K562 (cell line): Measurements from ENCODE around the gene UBE2H.

Source experiments
- CEBPZ ChIP-seq: fragments of 150-350 bp; IDR thresholded peaks from 2 replicates; pipeline ENCODE4 v1.6.1; 2014; ENCODE audit warnings: low read depth, mild to moderate bottlenecking, low read length, borderline replicate concordance
- CTCF ChIP-seq, 3 experiments: IDR thresholded peaks in 2 of 3; conservative IDR thresholded peaks in 1 of 3; 2 replicates each; pipeline ENCODE4 v1.5.1; 2011 to 2012; ENCODE audit warnings: low read length in 3 of 3, mild to moderate bottlenecking in 3 of 3, control low read depth in 2 of 3, improper control_type of control experiment in 1 of 3, inconsistent platforms in 1 of 3, low read depth in 1 of 3, mixed read lengths in 1 of 3, moderate library complexity in 1 of 3; ENCODE audit not compliant: insufficient read depth in 2 of 3
- FOS ChIP-seq: IDR thresholded peaks from 3 replicates; pipeline ENCODE4 v1.6.1; 2011; ENCODE audit not compliant: insufficient read length; ENCODE audit errors: extremely low read depth
- FOXM1 ChIP-seq, 2 experiments: fragments of 450-650 bp in 1 of 2; sonication (generic) in 1 of 2; formaldehyde crosslinking in 1 of 2; IDR thresholded peaks; 2 replicates each; pipeline versions ENCODE4 v1.6.1 to v1.9.0; 2017 to 2022; ENCODE audit warnings: low read depth in 2 of 2, mild to moderate bottlenecking in 2 of 2, missing genetic modification reagents in 1 of 2, moderate library complexity in 1 of 2
- HNRNPLL ChIP-seq: fragments of 200-400 bp; formaldehyde crosslinking; IDR thresholded peaks from 2 replicates; pipeline ENCODE4 v1.6.1; 2017; ENCODE audit warnings: low read length, low read depth, mild to moderate bottlenecking; ENCODE audit not compliant: poor library complexity, severe bottlenecking
- MXI1 ChIP-seq: IDR thresholded peaks from 2 replicates; pipeline ENCODE4 v1.6.1; 2011; ENCODE audit warnings: low read depth, mild to moderate bottlenecking, improper control_type of control experiment, low read length
- NFE2L1 ChIP-seq: fragments of 450-650 bp; IDR thresholded peaks from 2 replicates; pipeline ENCODE4 v1.6.1; 2016; ENCODE audit warnings: missing genetic modification characterization, low read depth, mild to moderate bottlenecking, missing compliant biosample characterization, moderate library complexity, borderline replicate concordance
- PHB ChIP-seq: fragments of 250-450 bp; sonication (Bioruptor Pico); IDR thresholded peaks from 2 replicates; pipeline ENCODE4 v1.5.0; 2021
- RAD21 ChIP-seq, 2 experiments: fragments of 250-450 bp in 1 of 2; fragments of 450-650 bp in 1 of 2; sonication (Bioruptor Pico) in 1 of 2; formaldehyde crosslinking in 1 of 2; IDR thresholded peaks in 1 of 2; conservative IDR thresholded peaks in 1 of 2; 2 replicates each; pipeline versions ENCODE4 v1.4.0 to v1.8.0; 2020 to 2022; ENCODE audit warnings: mild to moderate bottlenecking in 2 of 2, moderate library complexity in 1 of 2
- SIN3A ChIP-seq, 2 experiments: fragments of 150-350 bp in 1 of 2; IDR thresholded peaks; 2 replicates each; pipeline ENCODE4 v1.6.1; 2011 to 2016; ENCODE audit warnings: borderline replicate concordance in 2 of 2, low read depth in 2 of 2, low read length in 2 of 2, mild to moderate bottlenecking in 2 of 2, moderate library complexity in 2 of 2; ENCODE audit not compliant: control insufficient read depth in 1 of 2
- SMARCE1 ChIP-seq: fragments of 450-650 bp; IDR thresholded peaks from 2 replicates; pipeline ENCODE4 v1.7.1; 2016; ENCODE audit warnings: mild to moderate bottlenecking
- ZBTB40 ChIP-seq, 2 experiments: fragments of 450-650 bp in 1 of 2; sonication (generic) in 1 of 2; formaldehyde crosslinking in 1 of 2; IDR thresholded peaks; 2 replicates each; pipeline versions ENCODE4 v1.7.1 to v1.9.0; 2016 to 2022; ENCODE audit warnings: inconsistent platforms in 1 of 2, mild to moderate bottlenecking in 1 of 2, missing genetic modification reagents in 1 of 2
- ZNF586 ChIP-seq: fragments of 450-650 bp; formaldehyde crosslinking; conservative IDR thresholded peaks from 2 replicates; pipeline ENCODE4 v1.4.0; 2020; ENCODE audit warnings: mild to moderate bottlenecking, moderate library complexity

- no peak for TF ChIP-seq NFE2L1 (tag)
- no peak for TF ChIP-seq RAD21 (CRISPR knock-in tag; conservative IDR thresholded peaks at IDR 0.05 in 1 of 2, IDR thresholded peaks at IDR 0.05 in 1 of 2)
- TF ChIP-seq HNRNPLL: no peak
- no peak for TF ChIP-seq FOXM1 (IDR thresholded peaks at IDR 0.05; ENCODE audit: low read depth)
- TF ChIP-seq FOXM1 (CRISPR knock-in tag; IDR thresholded peaks at IDR 0.05; ENCODE audit: low read depth): no peak
- no peak for TF ChIP-seq CTCF (IDR thresholded peaks at IDR 0.05 in 2 of 3, conservative IDR thresholded peaks at IDR 0.05 in 1 of 3; ENCODE audit: insufficient read depth in 2 of 3, low read depth in 1 of 3, low read length in 3 of 3)
- no peak for TF ChIP-seq MXI1
- TF ChIP-seq ZBTB40 (IDR thresholded peaks at IDR 0.05): no peak
- no peak for TF ChIP-seq ZBTB40 (CRISPR knock-in tag; IDR thresholded peaks at IDR 0.05)
- TF ChIP-seq CEBPZ: no peak
- no peak for TF ChIP-seq FOS
- TF ChIP-seq PHB (CRISPR knock-in tag): no peak
- TF ChIP-seq ZNF586 (CRISPR knock-in tag): no peak
- TF ChIP-seq SIN3A (IDR thresholded peaks at IDR 0.05; ENCODE audit: borderline replicate concordance in 2 of 2, control insufficient read depth in 1 of 2, low read depth in 2 of 2, low read length in 2 of 2): no peak
- no peak for TF ChIP-seq SMARCE1
Measured at GRCh38 chr7:129872054-129872453, 80.7 kb downstream of the UBE2H start.
